ENCODE data around the gene SNX5. TPM values are rescaled to one million over a fixed set of nuclear protein-coding genes. Genes with fewer than 3 reads are reported as not detected.

SNX5 gene
- total RNA-seq, 2 experiments from 2014 or later: 127 to 131 TPM

GRCh38 chr20:18004384-18005031 lies 35.9 kb upstream of the SNX5 start:
- DNase-seq (no peak), ATAC-seq (ENCODE audit: low read depth) (no peak)
- Mint-ChIP-seq H3K27ac (no peak overlapping the region), H3K27me3 (peaks cover 2% of the 10 kb centered on the region), H3K9me3 (no peaks in the 10 kb centered on the region), H3K4me1 (no peaks in the 10 kb centered on the region), H3K36me3 (no peaks in the 10 kb centered on the region), H3K4me3 (no peak overlapping the region)
- POLR2A ChIA-PET: no interaction called here

- H3K4me1 Mint-ChIP-seq: no peaks in the 10 kb centered on the region
Observed at GRCh38 chr20:18003897-18004296, 35.3 kb upstream of the SNX5 start.

GRCh38 chr20:18001131-18001921 lies 32.7 kb upstream of the SNX5 start:
- no peak for DNase-seq
- no peak overlapping the region for H3K27ac Mint-ChIP-seq
- ATAC-seq (ENCODE audit: low read depth): no peak
- no peaks in the 10 kb centered on the region for H3K36me3 Mint-ChIP-seq
- POLR2A ChIA-PET: no interaction called here
- no peak overlapping the region for H3K4me3 Mint-ChIP-seq
- peaks cover 8% of the 10 kb centered on the region for H3K27me3 Mint-ChIP-seq
- H3K4me1 Mint-ChIP-seq: peaks cover 5% of the 10 kb centered on the region
- H3K9me3 Mint-ChIP-seq: no peaks in the 10 kb centered on the region

More at GRCh38 chr20:18003897-18004296, 35.3 kb upstream of the SNX5 start:
- ATAC-seq (ENCODE audit: low read depth) (no peak), DNase-seq (no peak)
- H3K36me3 Mint-ChIP-seq: no peaks in the 10 kb centered on the region
- H3K27ac Mint-ChIP-seq: no peak overlapping the region
- H3K4me3 Mint-ChIP-seq: no peak overlapping the region
- H3K27me3 Mint-ChIP-seq: peaks cover 2% of the 10 kb centered on the region
- no peaks in the 10 kb centered on the region for H3K9me3 Mint-ChIP-seq
- POLR2A ChIA-PET: no interaction called here

GRCh38 chr20:17999566-17999965 lies 31.0 kb upstream of the SNX5 start:
- DNase-seq: no peak
- Mint-ChIP-seq H3K27me3 (peaks cover 6% of the 10 kb centered on the region), H3K36me3 (no peaks in the 10 kb centered on the region), H3K9me3 (no peaks in the 10 kb centered on the region), H3K27ac (no peak overlapping the region), H3K4me1 (peaks cover 11% of the 10 kb centered on the region), H3K4me3 (no peak overlapping the region)
- POLR2A ChIA-PET: no interaction called here
- no peak for ATAC-seq (ENCODE audit: low read depth)

GRCh38 chr20:17998446-17998845 lies 29.9 kb upstream of the SNX5 start:
- peaks cover 13% of the 10 kb centered on the region for H3K4me1 Mint-ChIP-seq
- DNase-seq: no peak
- H3K9me3 Mint-ChIP-seq: no peaks in the 10 kb centered on the region
- ATAC-seq (ENCODE audit: low read depth): no peak
- POLR2A ChIA-PET: interaction anchor here (1.1 kb wide), 1 partner anchor 29 kb away, joined by 3 read pairs; no protein-coding TSS in a partner anchor
- H3K36me3 Mint-ChIP-seq: peaks cover 1% of the 10 kb centered on the region
- H3K27me3 Mint-ChIP-seq: peaks cover 6% of the 10 kb centered on the region
- H3K27ac Mint-ChIP-seq: no peak overlapping the region
- H3K4me3 Mint-ChIP-seq: no peak overlapping the region

GRCh38 chr20:17995967-17996819 lies 27.6 kb upstream of the SNX5 start:
- Mint-ChIP-seq H3K36me3 (peaks cover 1% of the 10 kb centered on the region), H3K4me1 (peaks cover 25% of the 10 kb centered on the region), H3K27ac (no peak overlapping the region), H3K4me3 (no peak overlapping the region), H3K9me3 (no peaks in the 10 kb centered on the region), H3K27me3 (peaks cover 6% of the 10 kb centered on the region)
- peak; percentile 51 for ATAC-seq (ENCODE audit: low read depth)
- POLR2A ChIA-PET: interaction anchor here (0.6 to 1.7 kb wide), 4 partner anchors 28 to 385 kb away, joined by 3 to 6 read pairs (median 4); no protein-coding TSS in a partner anchor
- no peak for DNase-seq

- Mint-ChIP-seq H3K27me3 (peaks cover 4% of the 10 kb centered on the region), H3K36me3 (peaks cover 9% of the 10 kb centered on the region), H3K9me3 (no peaks in the 10 kb centered on the region), H3K27ac (peak overlapping the region; percentile 1), H3K4me3 (no peak overlapping the region), H3K4me1 (peaks cover 28% of the 10 kb centered on the region)
- ATAC-seq (ENCODE audit: low read depth) (no peak), DNase-seq (no peak)
- POLR2A ChIA-PET: interaction anchor here (0.8 kb wide), 1 partner anchor 26 kb away, joined by 3 read pairs; no protein-coding TSS in a partner anchor
Observed at GRCh38 chr20:17993546-17993945, 25.0 kb upstream of the SNX5 start.

- Mint-ChIP-seq H3K4me3 (peak overlapping the region; percentile 6), H3K27me3 (no peaks in the 10 kb centered on the region), H3K36me3 (peaks cover 12% of the 10 kb centered on the region), H3K9me3 (no peaks in the 10 kb centered on the region), H3K4me1 (peaks cover 33% of the 10 kb centered on the region), H3K27ac (peak overlapping the region; percentile 55)
- DNase-seq (no peak), ATAC-seq (ENCODE audit: low read depth) (peak; percentile 32)
- POLR2A ChIA-PET: interaction anchor here (0.7 to 1.5 kb wide), 3 partner anchors 22 to 376 kb away, joined by 3 to 6 read pairs (median 5); no protein-coding TSS in a partner anchor
Observed at GRCh38 chr20:17992847-17993513, 24.4 kb upstream of the SNX5 start.

GRCh38 chr20:17992224-17992637 lies 23.6 kb upstream of the SNX5 start:
- DNase-seq (no peak), ATAC-seq (ENCODE audit: low read depth) (no peak)
- Mint-ChIP-seq H3K36me3 (peaks cover 17% of the 10 kb centered on the region), H3K27ac (no peak overlapping the region), H3K27me3 (no peaks in the 10 kb centered on the region), H3K4me1 (peaks cover 35% of the 10 kb centered on the region), H3K4me3 (peak overlapping the region; percentile 20), H3K9me3 (no peaks in the 10 kb centered on the region)
- POLR2A ChIA-PET: interaction anchor here (1.5 kb wide), 1 partner anchor 21 kb away, joined by 6 read pairs; no protein-coding TSS in a partner anchor

GRCh38 chr20:17990278-17990972 lies 21.8 kb upstream of the SNX5 start:
- Mint-ChIP-seq H3K9me3 (no peaks in the 10 kb centered on the region), H3K4me3 (no peak overlapping the region), H3K27ac (no peak overlapping the region), H3K4me1 (peaks cover 28% of the 10 kb centered on the region), H3K27me3 (no peaks in the 10 kb centered on the region), H3K36me3 (peaks cover 20% of the 10 kb centered on the region)
- ATAC-seq (ENCODE audit: low read depth): no peak
- DNase-seq: no peak
- POLR2A ChIA-PET: no interaction called here

- H3K27ac Mint-ChIP-seq: no peak overlapping the region
- ATAC-seq (ENCODE audit: low read depth) (peak; percentile 70), DNase-seq (no peak)
- H3K36me3 Mint-ChIP-seq: peaks cover 25% of the 10 kb centered on the region
- H3K4me3 Mint-ChIP-seq: peak overlapping the region; percentile 31
- POLR2A ChIA-PET: interaction anchor here (0.6 to 2.0 kb wide), 5 partner anchors 18 to 103 kb away, joined by 3 to 9 read pairs (median 3); no protein-coding TSS in a partner anchor
- no peaks in the 10 kb centered on the region for H3K9me3 Mint-ChIP-seq
- no peaks in the 10 kb centered on the region for H3K27me3 Mint-ChIP-seq
- peaks cover 28% of the 10 kb centered on the region for H3K4me1 Mint-ChIP-seq
Observed at GRCh38 chr20:17987988-17988387, 19.4 kb upstream of the SNX5 start.

- Mint-ChIP-seq H3K36me3 (peaks cover 29% of the 10 kb centered on the region), H3K4me1 (peaks cover 20% of the 10 kb centered on the region), H3K9me3 (no peaks in the 10 kb centered on the region), H3K27ac (no peak overlapping the region), H3K27me3 (no peaks in the 10 kb centered on the region), H3K4me3 (no peak overlapping the region)
- ATAC-seq (ENCODE audit: low read depth) (no peak), DNase-seq (no peak)
- POLR2A ChIA-PET: interaction anchor here (0.9 kb wide), 1 partner anchor 16 kb away, joined by 3 read pairs; the partner anchor contains the start of gene MGME1
Observed at GRCh38 chr20:17985388-17986018, 16.9 kb upstream of the SNX5 start.

Data from activated naive CD8-positive, alpha-beta T cell treated with anti-CD3 and anti-CD28 coated beads, Interleukin-2, amount 10 ng/mL, durations not matched to agents 7 days and 5 days (primary cell).